Calu3 (cell line): Measurements from ENCODE around the gene NADK2. TPM values are rescaled to one million over a fixed set of nuclear protein-coding genes. Genes with fewer than 3 reads are reported as not detected.
"Not testable (repeated sequence)": the region's sequence is repeated elsewhere in the genome, so short reads cannot be mapped to it uniquely, and the experiment has no call there.

Experiments used
- Bru-seq: library from RNA; stranded (reverse); fragments of 400-500 nt; gene quantifications from one replicate; lab custom pipeline; 2021; lab: Mats Ljungman, UMichigan
- BruChase-seq, 2 experiments: library from RNA; stranded (reverse); fragments of 400-500 nt; gene quantifications; one replicate each; lab custom pipeline; 2021; lab: Mats Ljungman, UMichigan
- BruUV-seq: library from RNA; stranded (reverse); fragments of 400-500 nt; replicated peaks from 2 replicates; lab custom pipeline; 2021; lab: Mats Ljungman, UMichigan
- CTCF ChIA-PET: fragments of 300-600 bp; sonication (Branson Sonifier 250); formaldehyde crosslinking; loops from one replicate; lab custom pipeline; 2022; ENCODE audit warnings: antibody characterized with exemption; lab: Charles Lee
- DNase-seq: peaks from one replicate; pipeline ENCODE4 v3.0.0; 2022
- H3K27ac Mint-ChIP-seq: one replicate; pipeline ENCODE4 v1.8.0; 2022; ENCODE audit warnings: mixed read lengths; ENCODE audit not compliant: unreplicated experiment
- H3K27me3 Mint-ChIP-seq: one replicate; pipeline ENCODE4 v1.8.0; 2022; ENCODE audit warnings: mixed read lengths; ENCODE audit not compliant: unreplicated experiment
- H3K36me3 Mint-ChIP-seq: one replicate; pipeline ENCODE4 v1.8.0; 2022; ENCODE audit warnings: mild to moderate bottlenecking, moderate library complexity, mixed read lengths; ENCODE audit not compliant: insufficient read depth, unreplicated experiment
- H3K4me1 Mint-ChIP-seq: one replicate; pipeline ENCODE4 v1.8.0; 2022; ENCODE audit warnings: mild to moderate bottlenecking, low read depth, mixed read lengths; ENCODE audit not compliant: unreplicated experiment
- H3K4me3 Mint-ChIP-seq: one replicate; pipeline ENCODE4 v1.8.0; 2022; ENCODE audit warnings: mild to moderate bottlenecking, low read depth, moderate library complexity, mixed read lengths; ENCODE audit not compliant: unreplicated experiment
- H3K9me3 Mint-ChIP-seq: one replicate; pipeline ENCODE4 v1.8.0; 2022; ENCODE audit warnings: low read depth, mixed read lengths; ENCODE audit not compliant: unreplicated experiment
- intact Hi-C: fragments of 100-400 bp; cut with micrococcal nuclease; formaldehyde crosslinking; loops from one replicate; pipeline ENCODE4 v1.10.0; 2022; ENCODE audit not compliant: unreplicated experiment
- long read RNA-seq: library from polyadenylated mRNA; stranded (forward); transcript quantifications from one replicate; pipeline ENCODE4 v2.0.0, GENCODE V29; 2022
- total RNA-seq: library from RNA; stranded (reverse); gene quantifications from 2 replicates; pipeline ENCODE4 v1.2.3, GENCODE V29; 2022
- TF ChIP-seq, protein P1 (sequence below): fragments of 200-600 bp; IDR thresholded peaks from one replicate; pipeline ENCODE4 v1.8.0; 2022; ENCODE audit warnings: antibody characterized with exemption; ENCODE audit not compliant: unreplicated experiment

The NADK2 gene, protein sequence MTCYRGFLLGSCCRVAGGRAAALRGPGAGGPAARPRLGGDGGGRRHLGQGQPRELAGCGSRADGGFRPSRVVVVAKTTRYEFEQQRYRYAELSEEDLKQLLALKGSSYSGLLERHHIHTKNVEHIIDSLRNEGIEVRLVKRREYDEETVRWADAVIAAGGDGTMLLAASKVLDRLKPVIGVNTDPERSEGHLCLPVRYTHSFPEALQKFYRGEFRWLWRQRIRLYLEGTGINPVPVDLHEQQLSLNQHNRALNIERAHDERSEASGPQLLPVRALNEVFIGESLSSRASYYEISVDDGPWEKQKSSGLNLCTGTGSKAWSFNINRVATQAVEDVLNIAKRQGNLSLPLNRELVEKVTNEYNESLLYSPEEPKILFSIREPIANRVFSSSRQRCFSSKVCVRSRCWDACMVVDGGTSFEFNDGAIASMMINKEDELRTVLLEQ
- total RNA-seq (18.8 and 21.6 TPM in 2 replicates), Bru-seq, nascent RNA (percentile 71 among the genes with signal in this experiment), BruChase-seq, experiment 1, labeled RNA remaining after a 6-hour chase (percentile 63 among the genes with signal in this experiment), BruChase-seq, experiment 2, labeled RNA remaining after a 2-hour chase (percentile 64 among the genes with signal in this experiment)
- long read RNA-seq, transcript NADK2-202 (12 exons, 2,243 nt) = major isoform, 9 of 16 reads
- long read RNA-seq, partial matches to known transcripts = 0 of 16 reads
- long read RNA-seq, other reads (novel, unspliced or antisense) = 4 of 16 reads

DNA sequence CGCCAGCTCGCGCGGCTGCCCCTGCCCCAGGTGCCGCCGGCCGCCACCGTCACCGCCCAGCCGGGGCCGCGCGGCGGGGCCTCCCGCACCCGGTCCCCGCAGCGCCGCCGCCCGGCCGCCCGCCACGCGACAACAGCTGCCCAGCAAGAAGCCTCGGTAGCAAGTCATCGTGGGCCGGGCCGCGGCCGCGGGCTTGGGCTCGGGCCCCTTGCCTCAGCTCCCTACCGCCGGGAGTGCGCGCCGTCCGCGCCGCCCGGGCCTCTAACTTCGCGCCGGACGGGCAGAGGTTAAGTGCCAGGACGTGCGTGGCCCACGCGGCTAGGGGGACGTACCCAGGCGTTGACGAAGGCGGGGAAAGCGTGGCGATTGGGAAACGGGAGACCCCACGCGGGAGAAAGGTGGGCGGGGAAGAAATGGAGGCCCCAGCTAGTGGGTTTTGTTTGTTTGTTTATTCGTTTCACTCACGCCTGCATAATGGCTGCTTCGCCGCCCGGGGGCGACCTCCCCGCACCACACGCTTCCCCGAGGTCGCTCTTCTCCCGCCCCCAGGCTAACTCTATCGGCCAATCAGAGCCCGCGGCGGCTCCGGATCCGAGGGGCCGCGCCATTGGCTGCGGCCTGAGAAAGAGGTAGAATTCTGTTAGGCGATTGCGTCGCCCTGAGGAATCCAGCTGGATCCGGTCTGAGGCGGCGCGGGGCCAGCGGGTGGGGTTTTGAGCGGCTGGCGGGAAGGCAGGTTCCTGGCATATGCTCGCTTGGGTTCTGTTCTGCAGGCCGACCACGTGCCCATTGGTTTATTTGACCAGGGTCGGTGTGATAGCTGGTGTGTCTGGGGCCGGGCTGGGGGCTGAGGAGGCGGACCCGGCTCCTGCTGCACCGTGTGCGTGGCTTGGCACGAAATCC is at the start of gene NADK2:
TSS of gene NADK2 (minus strand) at position 295 of the 903 bp plus-strand sequence. CDS start at position 168, 127 bp downstream.
- H3K36me3 Mint-ChIP-seq = peaks cover 33% of the 10 kb centered on the region
- H3K9me3 Mint-ChIP-seq = no peaks in the 10 kb centered on the region
- TF ChIP-seq, protein P1, sequence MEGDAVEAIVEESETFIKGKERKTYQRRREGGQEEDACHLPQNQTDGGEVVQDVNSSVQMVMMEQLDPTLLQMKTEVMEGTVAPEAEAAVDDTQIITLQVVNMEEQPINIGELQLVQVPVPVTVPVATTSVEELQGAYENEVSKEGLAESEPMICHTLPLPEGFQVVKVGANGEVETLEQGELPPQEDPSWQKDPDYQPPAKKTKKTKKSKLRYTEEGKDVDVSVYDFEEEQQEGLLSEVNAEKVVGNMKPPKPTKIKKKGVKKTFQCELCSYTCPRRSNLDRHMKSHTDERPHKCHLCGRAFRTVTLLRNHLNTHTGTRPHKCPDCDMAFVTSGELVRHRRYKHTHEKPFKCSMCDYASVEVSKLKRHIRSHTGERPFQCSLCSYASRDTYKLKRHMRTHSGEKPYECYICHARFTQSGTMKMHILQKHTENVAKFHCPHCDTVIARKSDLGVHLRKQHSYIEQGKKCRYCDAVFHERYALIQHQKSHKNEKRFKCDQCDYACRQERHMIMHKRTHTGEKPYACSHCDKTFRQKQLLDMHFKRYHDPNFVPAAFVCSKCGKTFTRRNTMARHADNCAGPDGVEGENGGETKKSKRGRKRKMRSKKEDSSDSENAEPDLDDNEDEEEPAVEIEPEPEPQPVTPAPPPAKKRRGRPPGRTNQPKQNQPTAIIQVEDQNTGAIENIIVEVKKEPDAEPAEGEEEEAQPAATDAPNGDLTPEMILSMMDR = peak; percentile 53
- H3K4me1 Mint-ChIP-seq = peaks cover 41% of the 10 kb centered on the region
- peak; percentile 95 for DNase-seq
- H3K27ac Mint-ChIP-seq = peak within 1 kb of the TSS; percentile 97
- H3K27me3 Mint-ChIP-seq = no peaks in the 10 kb centered on the region
- BruUV-seq = no TSS peak
- CTCF ChIA-PET = interaction anchor here (0.5 to 2.0 kb wide), 15 partner anchors 14 to 1243 kb away, joined by 3 to 10 read pairs (median 4); no protein-coding TSS in a partner anchor
- H3K4me3 Mint-ChIP-seq = peak within 1 kb of the TSS; percentile 97
- intact Hi-C loops = no loop called here

DNA sequence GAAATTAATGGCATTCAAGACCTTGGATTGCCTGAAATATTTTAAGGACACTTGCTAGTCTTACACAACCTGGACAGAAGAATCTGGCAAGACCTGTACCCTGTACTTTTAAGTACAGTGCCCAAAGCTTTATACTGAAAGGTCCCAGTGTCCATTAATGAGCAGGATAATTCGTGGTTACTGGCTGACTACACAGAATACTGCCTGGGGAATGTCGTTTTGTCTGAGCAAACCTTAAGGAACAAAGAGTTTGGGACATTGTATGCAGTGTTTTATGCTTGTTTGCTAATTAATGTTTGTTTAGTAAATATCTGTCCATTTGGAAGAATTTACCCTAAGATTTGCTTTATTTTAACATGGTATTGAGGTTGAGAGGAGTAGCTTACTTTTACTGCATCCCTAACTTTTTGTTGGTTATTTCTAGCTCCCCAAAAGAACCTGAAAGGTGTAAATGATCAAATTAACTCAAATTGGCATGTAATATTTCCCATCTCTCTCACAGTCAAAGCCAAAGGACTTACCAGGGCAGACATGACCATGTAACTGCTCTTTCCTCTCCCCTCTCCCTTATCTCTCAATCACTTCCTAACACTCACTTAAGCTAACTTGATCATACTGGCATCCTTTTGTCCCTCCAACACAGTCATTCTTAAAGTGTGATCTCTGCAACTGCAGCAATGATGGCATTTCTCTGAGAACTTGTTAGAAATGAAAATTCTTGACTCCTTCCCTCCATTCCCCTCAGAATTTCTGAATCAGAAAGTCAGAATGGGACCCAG is 44.3 kb upstream of the NADK2 start:
- BruUV-seq = no TSS peak
- H3K27ac Mint-ChIP-seq = no peak overlapping the region
- no peak overlapping the region for H3K4me3 Mint-ChIP-seq

DNA sequence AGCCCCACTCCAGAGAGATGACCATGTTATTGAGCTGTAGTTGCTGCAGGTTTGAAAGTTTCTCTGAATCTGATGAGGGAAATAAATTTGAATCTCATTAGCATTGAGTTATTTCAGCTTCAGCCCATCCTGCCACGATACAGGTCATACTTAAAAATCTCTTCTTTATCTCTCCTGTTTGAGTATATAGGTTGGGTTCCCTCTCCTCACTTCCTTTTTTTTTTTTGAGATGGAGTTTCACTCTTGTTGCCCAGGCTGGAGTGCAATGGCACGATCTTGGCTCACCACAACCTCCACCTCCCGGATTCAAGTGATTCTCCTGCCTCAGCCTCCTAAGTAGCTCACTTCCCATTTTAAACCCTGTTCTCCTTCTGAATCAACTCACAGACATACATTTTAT is 42.0 kb upstream of the NADK2 start:
- H3K27me3 Mint-ChIP-seq = peaks cover 19% of the 10 kb centered on the region
- H3K4me1 Mint-ChIP-seq, DNase-seq, H3K9me3 Mint-ChIP-seq, BruUV-seq, intact Hi-C loops, H3K4me3 Mint-ChIP-seq, H3K27ac Mint-ChIP-seq, H3K36me3 Mint-ChIP-seq: not testable (repeated sequence)
- CTCF ChIA-PET = interaction anchor here (0.7 kb wide), 1 partner anchor 12 kb away, joined by 4 read pairs; no protein-coding TSS in a partner anchor

More for the DNA sequence above, 44.3 kb upstream of the NADK2 start:
- intact Hi-C loops = no loop called here
- CTCF ChIA-PET = no interaction called here
- TF ChIP-seq, protein P1 = no peak
- Mint-ChIP-seq H3K4me1 (no peaks in the 10 kb centered on the region), H3K27me3 (peaks cover 19% of the 10 kb centered on the region), H3K36me3 (no peaks in the 10 kb centered on the region), H3K9me3 (no peaks in the 10 kb centered on the region)
- no peak for DNase-seq

DNA sequence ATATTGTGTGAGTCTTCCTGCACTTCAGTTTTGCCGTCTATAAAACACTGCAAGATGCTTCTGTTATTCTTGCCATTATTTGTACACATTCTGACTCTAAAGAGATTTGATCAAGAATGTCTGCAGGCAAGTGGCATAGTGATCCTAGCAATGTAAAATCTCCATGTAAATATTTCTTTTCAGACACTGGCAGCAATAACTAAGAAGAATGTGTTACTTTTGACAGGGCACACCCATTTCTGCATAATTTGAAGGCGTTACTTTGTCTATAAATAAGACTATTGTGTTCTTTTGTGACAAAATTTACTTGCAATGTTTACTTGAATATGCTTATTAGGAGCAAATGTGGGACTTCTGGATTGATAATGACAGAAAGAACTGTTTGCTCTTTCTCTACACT is 39.9 kb upstream of the NADK2 start:
- no peaks in the 10 kb centered on the region for H3K9me3 Mint-ChIP-seq
- no peak for DNase-seq
- peaks cover 22% of the 10 kb centered on the region for H3K27me3 Mint-ChIP-seq
- H3K4me3 Mint-ChIP-seq = no peak overlapping the region
- H3K36me3 Mint-ChIP-seq = no peaks in the 10 kb centered on the region
- BruUV-seq = no TSS peak
- no peaks in the 10 kb centered on the region for H3K4me1 Mint-ChIP-seq
- no peak overlapping the region for H3K27ac Mint-ChIP-seq
- TF ChIP-seq, protein P1 = no peak
- intact Hi-C loops = no loop called here
- CTCF ChIA-PET = no interaction called here
